WTC11 (cell line): ENCODE measurements around the gene UGT1A9.

ENCODE experiments used
- GRHL2 ChIP-seq: fragments of 250-450 bp; sonication (Bioruptor Pico); IDR thresholded peaks from 2 replicates; pipeline ENCODE4 v1.8.0; 2022; ENCODE audit warnings: mild to moderate bottlenecking, moderate library complexity; ENCODE audit not compliant: insufficient replicate concordance, severe bottlenecking
- IRF2 ChIP-seq: sonication (generic); formaldehyde crosslinking; IDR thresholded peaks from 2 replicates; pipeline ENCODE4 v1.8.0; 2022; ENCODE audit warnings: low read depth, missing genetic modification reagents, borderline replicate concordance
- JUN ChIP-seq: sonication (generic); formaldehyde crosslinking; IDR thresholded peaks from 2 replicates; pipeline ENCODE4 v1.8.0; 2023; ENCODE audit warnings: mild to moderate bottlenecking, missing genetic modification reagents
- SMAD4 ChIP-seq: sonication (generic); formaldehyde crosslinking; IDR thresholded peaks from 2 replicates; pipeline ENCODE4 v1.8.0; 2022; ENCODE audit warnings: mild to moderate bottlenecking, missing genetic modification reagents
- TCF7 ChIP-seq: sonication (generic); formaldehyde crosslinking; IDR thresholded peaks from 2 replicates; pipeline ENCODE4 v1.8.0; 2022; ENCODE audit warnings: mild to moderate bottlenecking, low read depth, missing genetic modification reagents, moderate library complexity
- TF ChIP-seq, protein P1 (sequence below): fragments of 200-600 bp; IDR thresholded peaks from 2 replicates; pipeline ENCODE4 v1.8.0; 2022; ENCODE audit warnings: antibody characterized with exemption
- TF ChIP-seq, protein P2 (sequence below): sonication (generic); formaldehyde crosslinking; conservative IDR thresholded peaks from 2 replicates; pipeline ENCODE4 v1.8.1; 2022; ENCODE audit warnings: mild to moderate bottlenecking, missing genetic modification reagents
- TF ChIP-seq, protein P3 (sequence below): sonication (generic); formaldehyde crosslinking; IDR thresholded peaks from 2 replicates; pipeline ENCODE4 v1.8.1; 2022; ENCODE audit warnings: low read depth, missing genetic modification reagents, borderline replicate concordance
- TF ChIP-seq, protein P4 (sequence below): sonication (generic); formaldehyde crosslinking; IDR thresholded peaks from 2 replicates; pipeline ENCODE4 v1.8.0; 2022; ENCODE audit warnings: mild to moderate bottlenecking, missing genetic modification reagents
- TF ChIP-seq, protein P5 (sequence below): sonication (generic); formaldehyde crosslinking; IDR thresholded peaks from 2 replicates; pipeline ENCODE4 v1.8.1; 2022; ENCODE audit warnings: mild to moderate bottlenecking, missing genetic modification reagents, moderate library complexity, borderline replicate concordance
- TF ChIP-seq, protein P6 (sequence below): sonication (generic); formaldehyde crosslinking; IDR thresholded peaks from 2 replicates; pipeline ENCODE4 v1.8.0; 2022; ENCODE audit warnings: mild to moderate bottlenecking, missing genetic modification reagents

DNA sequence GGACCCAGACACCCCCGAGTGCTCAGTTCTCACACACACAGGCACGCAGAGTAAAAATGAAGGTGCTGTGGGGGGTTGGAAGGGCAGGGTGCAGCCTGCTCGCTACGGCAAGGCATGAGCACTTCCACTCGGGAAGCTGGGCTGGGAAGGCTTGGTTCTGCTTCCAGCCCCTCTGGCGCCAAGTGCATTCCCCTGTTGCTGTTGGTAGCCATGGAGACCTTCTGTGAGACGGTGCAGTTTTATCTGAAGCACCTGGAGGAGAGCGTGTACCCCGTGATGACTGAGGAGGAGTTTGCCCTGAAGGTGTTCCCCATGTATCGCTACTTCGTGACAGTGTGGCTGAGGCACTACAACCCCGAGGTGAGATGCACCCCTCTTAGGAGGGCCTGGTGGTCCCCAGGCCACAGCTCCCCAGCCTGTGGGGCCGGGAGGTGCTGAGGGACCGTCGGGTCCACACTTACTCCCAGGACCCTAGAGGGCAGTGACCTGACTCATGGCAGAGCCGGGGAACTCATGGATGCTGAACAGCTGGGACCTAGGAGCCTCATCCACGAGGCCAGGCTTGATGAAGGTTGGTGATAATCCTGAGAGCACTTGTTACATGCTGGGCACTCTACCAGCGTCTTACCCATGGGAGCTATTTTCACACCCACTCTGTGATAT, 121.9 kb downstream of the UGT1A9 start:
- TF ChIP-seq, protein P1, sequence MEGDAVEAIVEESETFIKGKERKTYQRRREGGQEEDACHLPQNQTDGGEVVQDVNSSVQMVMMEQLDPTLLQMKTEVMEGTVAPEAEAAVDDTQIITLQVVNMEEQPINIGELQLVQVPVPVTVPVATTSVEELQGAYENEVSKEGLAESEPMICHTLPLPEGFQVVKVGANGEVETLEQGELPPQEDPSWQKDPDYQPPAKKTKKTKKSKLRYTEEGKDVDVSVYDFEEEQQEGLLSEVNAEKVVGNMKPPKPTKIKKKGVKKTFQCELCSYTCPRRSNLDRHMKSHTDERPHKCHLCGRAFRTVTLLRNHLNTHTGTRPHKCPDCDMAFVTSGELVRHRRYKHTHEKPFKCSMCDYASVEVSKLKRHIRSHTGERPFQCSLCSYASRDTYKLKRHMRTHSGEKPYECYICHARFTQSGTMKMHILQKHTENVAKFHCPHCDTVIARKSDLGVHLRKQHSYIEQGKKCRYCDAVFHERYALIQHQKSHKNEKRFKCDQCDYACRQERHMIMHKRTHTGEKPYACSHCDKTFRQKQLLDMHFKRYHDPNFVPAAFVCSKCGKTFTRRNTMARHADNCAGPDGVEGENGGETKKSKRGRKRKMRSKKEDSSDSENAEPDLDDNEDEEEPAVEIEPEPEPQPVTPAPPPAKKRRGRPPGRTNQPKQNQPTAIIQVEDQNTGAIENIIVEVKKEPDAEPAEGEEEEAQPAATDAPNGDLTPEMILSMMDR: no peak
- TF ChIP-seq, protein P2, sequence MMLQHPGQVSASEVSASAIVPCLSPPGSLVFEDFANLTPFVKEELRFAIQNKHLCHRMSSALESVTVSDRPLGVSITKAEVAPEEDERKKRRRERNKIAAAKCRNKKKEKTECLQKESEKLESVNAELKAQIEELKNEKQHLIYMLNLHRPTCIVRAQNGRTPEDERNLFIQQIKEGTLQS (CRISPR knock-in tag): no peak
- TF ChIP-seq, protein P3, sequence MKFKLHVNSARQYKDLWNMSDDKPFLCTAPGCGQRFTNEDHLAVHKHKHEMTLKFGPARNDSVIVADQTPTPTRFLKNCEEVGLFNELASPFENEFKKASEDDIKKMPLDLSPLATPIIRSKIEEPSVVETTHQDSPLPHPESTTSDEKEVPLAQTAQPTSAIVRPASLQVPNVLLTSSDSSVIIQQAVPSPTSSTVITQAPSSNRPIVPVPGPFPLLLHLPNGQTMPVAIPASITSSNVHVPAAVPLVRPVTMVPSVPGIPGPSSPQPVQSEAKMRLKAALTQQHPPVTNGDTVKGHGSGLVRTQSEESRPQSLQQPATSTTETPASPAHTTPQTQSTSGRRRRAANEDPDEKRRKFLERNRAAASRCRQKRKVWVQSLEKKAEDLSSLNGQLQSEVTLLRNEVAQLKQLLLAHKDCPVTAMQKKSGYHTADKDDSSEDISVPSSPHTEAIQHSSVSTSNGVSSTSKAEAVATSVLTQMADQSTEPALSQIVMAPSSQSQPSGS (CRISPR knock-in tag): no peak
- TF ChIP-seq JUN (CRISPR knock-in tag): no peak
- TF ChIP-seq, protein P4, sequence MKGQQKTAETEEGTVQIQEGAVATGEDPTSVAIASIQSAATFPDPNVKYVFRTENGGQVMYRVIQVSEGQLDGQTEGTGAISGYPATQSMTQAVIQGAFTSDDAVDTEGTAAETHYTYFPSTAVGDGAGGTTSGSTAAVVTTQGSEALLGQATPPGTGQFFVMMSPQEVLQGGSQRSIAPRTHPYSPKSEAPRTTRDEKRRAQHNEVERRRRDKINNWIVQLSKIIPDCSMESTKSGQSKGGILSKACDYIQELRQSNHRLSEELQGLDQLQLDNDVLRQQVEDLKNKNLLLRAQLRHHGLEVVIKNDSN (CRISPR knock-in tag): no peak
- TF ChIP-seq GRHL2 (CRISPR knock-in tag): no peak
- TF ChIP-seq, protein P5, sequence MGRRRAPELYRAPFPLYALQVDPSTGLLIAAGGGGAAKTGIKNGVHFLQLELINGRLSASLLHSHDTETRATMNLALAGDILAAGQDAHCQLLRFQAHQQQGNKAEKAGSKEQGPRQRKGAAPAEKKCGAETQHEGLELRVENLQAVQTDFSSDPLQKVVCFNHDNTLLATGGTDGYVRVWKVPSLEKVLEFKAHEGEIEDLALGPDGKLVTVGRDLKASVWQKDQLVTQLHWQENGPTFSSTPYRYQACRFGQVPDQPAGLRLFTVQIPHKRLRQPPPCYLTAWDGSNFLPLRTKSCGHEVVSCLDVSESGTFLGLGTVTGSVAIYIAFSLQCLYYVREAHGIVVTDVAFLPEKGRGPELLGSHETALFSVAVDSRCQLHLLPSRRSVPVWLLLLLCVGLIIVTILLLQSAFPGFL (CRISPR knock-in tag): no peak
- TF ChIP-seq, protein P6, sequence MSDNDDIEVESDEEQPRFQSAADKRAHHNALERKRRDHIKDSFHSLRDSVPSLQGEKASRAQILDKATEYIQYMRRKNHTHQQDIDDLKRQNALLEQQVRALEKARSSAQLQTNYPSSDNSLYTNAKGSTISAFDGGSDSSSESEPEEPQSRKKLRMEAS: no peak
- no peak for TF ChIP-seq TCF7 (CRISPR knock-in tag)
- TF ChIP-seq IRF2: no peak
- TF ChIP-seq SMAD4 (CRISPR knock-in tag): no peak
